Stimulated activated CD8-positive, alpha-beta memory T cell treated with anti-CD3 and anti-CD28 coated beads, Interleukin-12 subunit alpha, Interleukin-12 subunit beta, amount 100 ng/mL, for 1 hour (primary cell): ENCODE results near the gene TNFAIP3.
"Not testable (repeated sequence)": the region's sequence is repeated elsewhere in the genome, so short reads cannot be mapped to it uniquely, and the experiment has no call there.

Source experiments
- DNase-seq: peaks from one replicate; pipeline ENCODE4 v3.0.0-alpha.2; 2020; ENCODE audit warnings: low read depth

The TNFAIP3 gene

DNA sequence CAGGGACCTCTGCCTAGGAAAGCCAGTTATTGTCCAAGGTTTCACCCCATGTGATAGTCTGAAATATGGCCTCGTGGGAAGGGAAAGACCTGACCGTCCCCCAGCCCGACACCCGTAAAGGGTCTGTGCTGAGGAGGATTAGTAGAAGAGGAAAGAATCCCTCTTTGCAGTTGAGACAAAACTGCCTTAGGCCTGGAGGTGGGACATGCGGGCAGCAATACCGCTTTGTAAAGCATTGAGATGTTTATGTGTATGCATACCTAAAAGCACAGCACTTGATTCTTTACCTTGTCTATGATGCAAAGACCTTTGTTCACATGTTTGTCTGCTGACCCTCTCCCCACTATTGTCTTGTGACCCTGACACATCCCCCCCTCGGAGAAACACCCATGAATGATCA is 22.3 kb upstream of the TNFAIP3 start:
- not testable (repeated sequence) for DNase-seq

GRCh38 chr6:137845460-137845859 is 21.6 kb upstream of the TNFAIP3 start:
- no peak for DNase-seq

GRCh38 chr6:137846274-137846673 is 20.8 kb upstream of the TNFAIP3 start:
- DNase-seq, result no peak

- DNase-seq, result no peak
Measured at GRCh38 chr6:137846772-137847313, 20.2 kb upstream of the TNFAIP3 start.

GRCh38 chr6:137847748-137848147 is 19.3 kb upstream of the TNFAIP3 start:
- DNase-seq, result no peak

DNA sequence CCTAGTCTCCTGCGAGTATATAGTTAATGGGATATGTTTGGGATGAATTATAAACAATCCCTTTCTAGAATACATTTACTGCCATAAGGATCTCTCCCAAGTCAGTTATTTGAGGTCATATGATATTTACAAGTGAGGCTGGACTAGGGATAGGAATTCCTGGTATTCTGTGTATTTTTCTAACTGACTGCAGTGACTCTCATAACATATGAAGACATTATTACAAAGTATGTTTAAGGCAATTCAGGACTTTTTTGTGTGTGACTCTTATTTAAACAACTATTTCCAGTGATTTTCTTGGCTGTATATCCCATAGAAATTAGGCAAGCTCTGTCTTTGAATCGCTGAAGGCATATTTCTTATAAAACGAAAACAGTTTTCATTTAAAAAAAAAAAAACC is 18.4 kb upstream of the TNFAIP3 start:
- DNase-seq, result no peak

GRCh38 chr6:137849181-137849980 is 17.7 kb upstream of the TNFAIP3 start:
- no peak for DNase-seq

- no peak for DNase-seq
Measured at GRCh38 chr6:137849981-137850714, 16.9 kb upstream of the TNFAIP3 start.

DNA sequence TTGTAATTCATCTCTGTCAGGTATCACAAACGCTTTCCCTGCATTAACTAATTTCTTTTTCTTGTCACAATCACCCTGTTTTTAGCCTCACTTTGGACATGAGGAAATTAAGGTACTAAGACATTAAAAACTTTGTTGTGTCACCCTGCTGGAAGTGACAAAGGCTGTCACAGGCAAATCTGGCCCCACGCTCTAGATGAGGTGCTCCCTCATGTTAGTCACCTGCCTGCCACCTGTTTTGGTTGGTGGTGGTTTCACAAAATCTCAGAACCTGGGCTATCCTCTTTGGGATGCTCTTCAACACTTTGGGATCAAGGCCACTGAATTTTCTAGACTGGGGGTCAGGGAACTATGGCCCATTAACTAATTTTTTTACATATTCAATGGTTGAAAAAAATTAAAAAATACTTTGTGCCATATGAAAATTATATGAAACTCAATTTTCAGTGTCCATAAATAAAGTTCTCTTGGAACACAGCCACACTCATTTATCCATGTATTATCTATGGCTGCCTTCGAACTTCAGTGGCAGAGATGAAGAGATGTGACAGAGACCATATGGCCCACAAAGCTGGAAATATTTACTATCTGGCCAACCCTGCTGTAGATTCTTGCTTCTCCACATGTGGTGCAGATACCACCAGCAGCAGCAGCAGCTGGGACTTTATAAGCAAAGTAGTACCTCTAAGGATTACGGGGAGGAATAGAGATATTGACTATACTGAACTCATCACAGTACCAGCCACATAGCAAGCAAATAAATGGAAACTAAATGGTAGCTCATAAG is 16.1 kb upstream of the TNFAIP3 start:
- DNase-seq, result no peak

DNA sequence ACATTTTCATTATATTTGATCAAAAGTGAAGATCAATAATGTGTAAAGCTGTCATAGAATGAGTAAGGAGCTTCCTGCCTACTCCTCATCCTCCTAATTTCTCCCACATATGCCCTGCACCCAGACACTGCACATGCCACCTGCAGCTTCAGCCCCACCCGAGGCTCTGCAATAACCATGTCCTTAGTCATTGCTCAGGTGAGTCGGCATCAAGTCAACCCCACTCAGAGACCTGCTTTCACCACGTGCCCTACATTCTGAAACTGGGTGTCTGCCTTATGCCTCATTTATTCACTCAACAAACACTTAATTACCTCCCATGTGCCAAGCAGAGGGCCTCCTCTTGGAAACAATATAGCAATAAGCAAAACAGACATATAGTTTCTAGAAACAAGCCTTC is 15.4 kb upstream of the TNFAIP3 start:
- no peak for DNase-seq

GRCh38 chr6:137852346-137852745 is 14.7 kb upstream of the TNFAIP3 start:
- DNase-seq, result no peak

GRCh38 chr6:137852811-137853210 is 14.2 kb upstream of the TNFAIP3 start:
- DNase-seq, result no peak

- no peak for DNase-seq
Measured at GRCh38 chr6:137853569-137854213, 13.4 kb upstream of the TNFAIP3 start.

GRCh38 chr6:137856138-137856898 is 10.7 kb upstream of the TNFAIP3 start:
- no peak for DNase-seq

- DNase-seq, result no peak
Measured at GRCh38 chr6:137859025-137859424, 8.0 kb upstream of the TNFAIP3 start.

DNA sequence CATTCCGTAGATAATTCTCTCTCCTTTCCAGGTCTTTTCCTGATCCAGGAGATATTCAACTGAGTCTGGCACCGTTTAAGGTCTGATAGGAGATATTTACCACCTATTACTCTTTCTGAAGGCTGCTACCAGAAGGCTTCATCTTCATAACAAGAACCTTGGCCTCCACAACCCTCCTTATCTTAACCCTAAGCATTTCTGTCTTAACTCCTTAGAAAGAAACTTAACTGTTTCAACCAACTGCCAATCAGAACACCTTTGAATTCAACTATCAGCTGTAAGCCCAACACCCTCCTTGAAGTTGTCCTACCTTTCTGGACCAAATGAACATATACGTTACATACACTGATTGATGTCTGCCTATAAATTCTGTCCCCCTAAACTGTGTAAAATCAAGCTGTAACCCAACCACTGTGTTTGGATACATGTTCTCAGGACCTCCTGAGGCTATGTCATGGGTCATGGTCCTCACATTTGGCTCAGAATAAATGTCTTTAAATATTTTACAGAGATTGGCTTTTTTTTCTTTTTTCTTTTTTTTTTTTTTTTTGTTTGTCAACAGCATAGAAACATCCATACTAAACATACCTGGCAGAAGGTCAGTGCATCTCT is 6.6 kb upstream of the TNFAIP3 start:
- no peak for DNase-seq

GRCh38 chr6:137861550-137862337 is 5.3 kb upstream of the TNFAIP3 start:
- DNase-seq, result no peak

DNA sequence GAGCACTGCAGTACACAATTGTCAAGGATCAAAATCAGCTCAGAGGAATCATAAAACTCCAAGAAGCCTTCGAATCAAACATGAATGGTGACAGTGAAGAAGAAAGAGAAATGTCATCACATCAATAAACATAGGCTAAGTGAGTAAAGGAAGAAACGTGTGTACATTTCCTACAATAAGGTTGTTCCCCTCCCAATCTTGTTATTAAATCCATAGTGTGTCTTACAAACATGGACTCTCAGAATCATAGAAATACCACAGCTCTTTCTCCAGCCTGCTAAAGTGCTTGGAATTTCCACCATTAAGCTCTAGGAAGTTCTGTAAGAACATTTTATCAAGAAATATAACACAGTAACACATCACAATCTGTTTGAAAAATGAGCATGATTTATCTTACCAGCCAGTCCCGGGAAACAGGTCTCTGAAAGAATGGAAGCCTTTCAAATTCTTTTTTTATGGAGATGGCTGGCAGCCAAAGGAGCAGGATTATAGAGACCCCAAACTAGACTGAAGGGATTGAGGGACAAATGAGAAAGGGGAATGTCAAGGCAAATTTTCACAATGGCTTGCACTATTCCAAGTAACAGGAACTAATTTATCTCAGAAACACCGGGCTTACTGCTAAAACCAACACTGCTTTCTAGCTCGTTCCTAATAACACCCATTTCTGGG is 4.5 kb upstream of the TNFAIP3 start:
- no peak for DNase-seq

DNA sequence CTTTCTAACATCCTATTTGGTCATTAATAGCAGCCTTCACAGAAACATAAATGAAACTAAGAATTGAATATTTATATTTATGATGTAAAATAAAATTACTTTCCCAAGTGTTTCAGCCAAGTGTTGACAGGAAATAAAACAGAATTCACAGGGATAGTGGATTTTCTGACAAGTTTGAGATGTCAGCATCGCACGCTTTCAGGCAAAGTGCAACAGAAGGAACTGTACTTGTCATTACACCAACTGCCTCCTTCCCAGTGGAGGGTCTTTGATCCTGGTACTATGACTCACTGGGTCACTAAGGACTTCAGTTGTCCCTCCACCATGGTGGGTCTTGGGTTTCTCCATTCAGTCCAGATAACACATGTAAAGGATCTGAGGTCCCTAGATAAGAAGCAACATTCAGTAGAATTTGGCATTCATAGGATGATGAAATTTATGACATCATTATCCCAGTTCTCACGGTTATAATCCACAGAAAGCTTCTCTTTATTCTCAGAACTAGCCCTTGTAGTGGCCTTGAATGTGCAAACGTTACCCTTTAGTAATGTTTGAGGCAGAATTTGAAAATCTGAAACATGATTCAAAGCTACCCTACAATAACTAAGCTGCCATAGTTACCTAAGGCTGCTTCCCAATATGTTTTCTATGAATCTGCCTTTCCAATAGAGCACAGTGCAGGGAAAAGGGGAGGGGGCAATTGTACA is 3.8 kb upstream of the TNFAIP3 start:
- no peak for DNase-seq
